Measurements from ENCODE around the gene CAMTA1. TPM values are rescaled to one million over a fixed set of nuclear protein-coding genes. Genes with fewer than 3 reads are reported as not detected.
A peak's percentile ranks its signal among the peaks of the same experiment; 100 is the strongest.

CAMTA1 gene
- polyA plus RNA-seq, 3 donors: 81.9 to 89.8 (median 88.0) TPM

DNA sequence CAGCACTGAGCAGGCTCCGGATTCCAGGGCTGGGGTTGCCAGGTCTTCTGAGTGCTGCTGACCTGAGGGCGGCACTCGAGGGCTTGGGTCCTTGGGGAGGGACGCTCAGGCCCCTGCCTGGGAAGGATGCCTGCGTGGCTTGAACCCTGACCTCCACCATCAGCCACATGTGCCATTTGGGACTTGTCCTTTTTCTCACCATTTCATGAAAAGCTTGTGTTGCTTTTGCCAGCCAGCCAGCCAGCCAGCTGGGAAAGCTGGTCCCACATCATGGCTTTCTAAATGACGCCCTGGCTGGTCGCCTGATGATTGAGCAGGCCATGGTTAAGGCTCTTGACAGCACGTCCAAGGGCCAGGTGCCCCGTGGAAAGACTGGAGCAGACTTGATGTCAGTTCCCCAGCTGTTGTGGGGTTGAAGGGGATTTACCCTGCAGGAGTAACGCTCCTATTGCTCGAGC lies 168.7 kb downstream of the CAMTA1 start:
- DNase-seq (ENCODE audit: extremely low read depth in 1 of 11, low read depth in 9 of 11, low spot score in 4 of 11): no peak

DNA sequence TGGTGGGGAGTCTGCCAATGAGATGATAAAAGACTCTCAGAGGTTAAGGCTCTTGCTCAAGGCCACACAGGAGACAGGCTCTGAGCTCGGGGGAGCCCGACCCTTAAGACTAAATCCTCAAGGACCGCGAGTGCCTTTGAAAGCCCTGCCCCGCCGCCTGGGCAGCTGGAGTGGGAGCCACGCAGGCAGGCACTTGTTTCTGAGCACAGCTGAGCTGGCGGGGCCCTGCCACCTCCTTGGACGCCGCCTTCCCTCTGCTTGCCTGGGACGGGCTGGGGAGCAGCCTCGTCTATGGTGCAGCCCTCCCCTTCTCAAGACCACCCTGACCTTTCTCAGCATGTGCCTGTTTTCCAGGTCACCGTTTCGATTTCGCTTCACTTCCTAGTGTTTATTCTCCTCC lies 169.3 kb downstream of the CAMTA1 start:
- DNase-seq (ENCODE audit: extremely low read depth in 1 of 11, low read depth in 9 of 11, low spot score in 4 of 11): no peak

DNA sequence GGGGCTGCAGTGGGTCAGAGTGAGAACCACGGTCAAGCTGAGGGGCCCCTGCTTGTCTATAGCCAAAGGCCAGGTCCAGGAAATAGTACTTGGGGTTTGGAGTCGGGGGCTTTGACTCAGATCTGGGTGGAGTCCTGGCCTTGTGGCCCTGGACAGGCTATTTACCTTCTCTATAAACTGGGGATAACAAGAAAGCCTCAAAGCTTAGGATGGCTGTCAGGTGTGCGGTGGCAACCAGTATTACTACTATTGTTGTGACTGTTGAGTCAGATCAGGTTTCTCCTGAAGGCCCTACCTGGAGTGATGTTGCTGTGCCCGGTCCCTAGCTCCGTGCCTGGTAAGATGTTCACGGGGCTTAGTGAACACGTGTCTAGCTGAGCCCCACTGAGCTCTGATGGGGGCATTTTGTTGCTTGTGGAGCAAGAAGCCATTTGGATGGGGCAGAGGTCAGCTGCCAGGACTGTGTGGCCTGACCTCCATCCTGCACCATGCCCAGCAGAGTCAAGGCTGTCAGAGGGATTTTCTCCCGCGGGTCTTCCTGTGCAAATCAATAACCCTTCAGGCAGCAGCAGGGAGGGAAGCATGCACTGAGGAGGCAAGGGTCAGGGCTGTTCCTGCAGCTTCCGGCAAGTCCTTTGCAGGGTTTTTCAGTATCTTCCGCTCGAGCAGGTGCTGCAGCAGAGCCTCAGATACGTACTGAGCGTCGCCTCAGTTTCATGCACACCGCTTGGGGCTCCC lies 170.3 kb downstream of the CAMTA1 start:
- DNase-seq (ENCODE audit: extremely low read depth in 1 of 11, low read depth in 9 of 11, low spot score in 4 of 11): no peak

DNA sequence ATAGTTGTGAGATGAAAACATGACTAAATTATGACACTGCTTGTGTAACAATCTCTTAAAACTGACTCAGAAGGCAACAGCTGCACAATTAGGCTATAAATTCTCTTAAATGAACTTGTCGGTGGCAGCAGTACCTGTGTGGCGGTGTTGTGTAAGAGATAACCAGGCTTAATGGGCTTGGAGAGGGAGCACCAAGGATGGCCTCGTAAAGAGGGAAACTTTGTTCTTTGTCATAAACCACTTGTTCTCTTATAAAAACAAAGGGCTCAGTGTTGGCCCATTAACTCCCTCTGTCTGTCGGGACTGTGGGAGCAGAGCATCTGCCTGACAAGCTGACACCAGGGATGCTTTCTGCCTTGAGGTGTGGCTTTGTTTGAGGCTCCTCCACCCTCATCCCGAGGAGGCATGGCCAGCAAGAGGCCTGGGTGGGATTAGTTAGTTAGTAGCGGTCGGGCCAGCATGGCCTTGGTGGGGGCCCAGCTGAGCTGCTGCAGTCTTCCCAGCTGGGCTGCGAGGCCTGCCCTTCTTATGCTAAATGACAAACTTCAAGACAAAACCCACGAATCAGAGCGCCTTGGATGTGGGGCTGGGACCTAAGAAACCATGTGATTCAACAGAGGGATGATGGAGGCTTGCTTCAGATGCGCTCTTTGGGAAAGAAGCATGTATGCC lies 171.4 kb downstream of the CAMTA1 start:
- DNase-seq (ENCODE audit: extremely low read depth in 1 of 11, low read depth in 9 of 11, low spot score in 4 of 11): no peak

DNA sequence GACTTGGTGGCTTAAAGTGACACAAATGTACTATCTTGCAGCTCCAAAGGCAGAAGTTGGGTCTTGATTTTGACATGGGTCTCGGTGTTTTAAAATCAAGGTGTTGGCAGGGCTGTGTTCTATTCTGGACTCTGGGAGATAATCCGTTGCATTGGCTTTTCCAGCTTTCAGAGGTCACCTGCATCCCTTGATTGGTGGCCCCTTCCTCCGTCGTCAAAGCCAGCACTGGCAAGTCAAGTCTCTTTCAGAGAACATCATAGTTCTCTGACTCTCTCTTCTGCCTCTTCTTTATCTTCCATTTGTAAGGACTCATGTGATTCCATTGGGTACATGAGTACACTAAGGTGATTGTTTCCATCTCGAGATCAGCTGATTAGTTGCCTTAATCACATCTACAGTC lies 172.1 kb downstream of the CAMTA1 start:
- no peak for DNase-seq (ENCODE audit: extremely low read depth in 1 of 11, low read depth in 9 of 11, low spot score in 4 of 11)

DNA sequence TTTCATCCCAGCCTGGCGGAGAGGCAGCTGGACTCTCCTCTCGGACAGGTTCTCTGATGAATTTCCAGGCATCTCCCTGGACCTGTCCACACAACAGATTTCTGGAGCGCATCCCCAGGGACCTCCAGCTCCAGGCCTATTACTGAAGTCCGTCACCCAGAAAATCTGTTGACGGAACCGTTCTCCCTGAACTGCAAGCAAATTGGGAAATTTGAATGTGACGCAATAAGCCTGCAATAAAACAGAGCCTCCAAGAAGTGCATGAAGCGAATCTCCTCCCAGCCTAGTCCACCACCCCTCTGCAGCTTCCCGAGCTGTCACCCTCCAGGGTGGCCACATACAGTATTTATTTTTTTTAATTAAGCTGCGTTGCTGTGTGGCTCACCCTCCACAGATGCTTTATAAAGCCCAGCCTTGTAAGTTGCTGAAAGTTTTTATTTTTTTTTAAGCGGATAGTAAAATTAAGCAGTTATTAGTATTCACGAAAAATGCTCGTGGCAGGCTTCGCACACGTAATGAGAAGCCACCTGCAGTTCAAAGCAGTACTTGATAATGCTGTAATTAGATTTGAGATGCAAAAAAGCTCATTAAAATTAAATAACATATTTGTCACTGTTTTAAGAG lies 173.3 kb downstream of the CAMTA1 start:
- DNase-seq (ENCODE audit: extremely low read depth in 1 of 11, low read depth in 9 of 11, low spot score in 4 of 11): no peak

DNA sequence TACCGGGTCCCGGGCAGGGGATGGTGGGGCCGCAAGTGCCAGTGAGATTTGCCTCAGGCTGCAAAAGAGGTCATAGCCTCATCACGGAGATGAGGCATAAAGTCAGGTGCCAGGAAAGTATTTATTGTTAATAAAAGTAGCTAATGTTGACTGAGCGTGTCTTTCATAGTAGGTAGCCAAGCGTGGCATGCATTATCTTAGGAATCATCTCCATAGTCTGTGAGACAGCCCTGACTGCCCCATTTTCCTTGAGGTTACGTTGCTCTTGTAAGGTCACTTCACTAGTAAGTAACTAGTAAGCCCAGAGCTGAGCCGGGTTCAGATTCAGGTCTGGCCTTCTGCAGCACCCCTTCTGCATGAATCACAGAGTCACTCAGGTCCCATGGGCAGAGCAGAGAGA lies 174.2 kb downstream of the CAMTA1 start:
- no peak for DNase-seq (ENCODE audit: extremely low read depth in 1 of 11, low read depth in 9 of 11, low spot score in 4 of 11)

DNA sequence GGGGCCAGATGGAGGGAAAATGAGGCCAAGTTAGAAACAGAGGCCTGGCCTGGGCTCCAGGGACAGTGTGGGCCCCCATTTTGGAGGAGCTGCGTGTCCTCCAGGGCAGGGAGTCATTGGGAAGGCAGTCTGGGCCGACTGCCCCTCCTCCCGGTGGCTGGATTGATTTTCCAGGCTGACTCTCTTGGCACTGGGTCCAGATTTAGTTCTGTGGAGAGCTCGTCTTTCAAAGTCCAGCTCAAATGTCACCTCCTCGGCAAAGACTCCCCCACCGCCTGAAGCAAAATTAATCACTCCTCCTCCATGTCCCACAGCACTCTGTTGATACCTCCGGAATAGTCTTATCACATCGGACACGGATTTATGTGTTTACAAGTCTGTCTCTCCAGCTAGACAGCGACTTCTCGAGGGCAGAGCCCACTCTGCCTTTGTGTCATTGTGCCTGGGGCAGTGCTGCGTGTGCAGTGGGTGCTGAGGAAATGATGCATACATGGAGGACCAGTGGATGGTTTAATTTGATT lies 175.1 kb downstream of the CAMTA1 start:
- DNase-seq (ENCODE audit: extremely low read depth in 1 of 11, low read depth in 9 of 11, low spot score in 4 of 11): peak in 6 of 11 donors; percentile 61 to 77 (median 74)

DNA sequence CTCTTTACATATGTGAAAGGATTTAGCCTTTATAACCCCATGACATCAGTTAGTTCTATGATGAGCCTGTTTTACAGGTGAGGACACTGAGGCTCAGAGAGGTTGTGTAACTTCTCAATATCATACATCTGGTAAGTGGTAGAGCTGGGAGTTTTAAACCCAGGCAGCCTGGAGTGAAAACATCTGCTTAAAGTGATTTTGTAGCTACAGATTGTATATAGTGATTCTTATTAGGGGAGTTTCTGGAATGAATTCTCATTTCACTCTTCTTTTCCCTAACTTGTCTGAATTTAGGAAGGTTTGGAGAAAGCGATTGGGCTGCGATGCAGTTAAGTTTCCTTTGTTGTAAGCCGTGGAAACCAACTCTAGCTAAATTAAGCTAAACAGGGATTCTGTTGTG lies 175.6 kb downstream of the CAMTA1 start:
- DNase-seq (ENCODE audit: extremely low read depth in 1 of 11, low read depth in 9 of 11, low spot score in 4 of 11): no peak

DNA sequence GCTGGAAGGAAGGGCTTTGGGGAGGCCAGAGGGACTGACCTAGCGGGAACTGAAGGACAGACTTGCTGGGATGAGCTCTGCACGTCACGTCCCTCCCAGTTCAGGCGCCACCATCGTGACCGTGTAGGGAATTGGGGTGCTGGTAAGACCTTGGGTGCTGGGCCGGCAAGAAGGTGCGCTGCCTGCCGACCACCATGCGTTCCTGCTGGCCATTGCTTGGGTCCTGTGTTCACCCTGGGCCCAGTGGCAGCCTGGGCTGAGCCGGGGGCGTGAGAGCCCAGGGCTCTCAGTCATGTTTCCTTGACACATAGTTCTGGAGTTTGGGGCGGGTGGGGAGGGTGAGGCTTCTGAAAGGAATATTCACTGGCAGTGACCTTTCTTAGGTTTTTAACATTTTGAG lies 176.0 kb downstream of the CAMTA1 start:
- no peak for DNase-seq (ENCODE audit: extremely low read depth in 1 of 11, low read depth in 9 of 11, low spot score in 4 of 11)

DNA sequence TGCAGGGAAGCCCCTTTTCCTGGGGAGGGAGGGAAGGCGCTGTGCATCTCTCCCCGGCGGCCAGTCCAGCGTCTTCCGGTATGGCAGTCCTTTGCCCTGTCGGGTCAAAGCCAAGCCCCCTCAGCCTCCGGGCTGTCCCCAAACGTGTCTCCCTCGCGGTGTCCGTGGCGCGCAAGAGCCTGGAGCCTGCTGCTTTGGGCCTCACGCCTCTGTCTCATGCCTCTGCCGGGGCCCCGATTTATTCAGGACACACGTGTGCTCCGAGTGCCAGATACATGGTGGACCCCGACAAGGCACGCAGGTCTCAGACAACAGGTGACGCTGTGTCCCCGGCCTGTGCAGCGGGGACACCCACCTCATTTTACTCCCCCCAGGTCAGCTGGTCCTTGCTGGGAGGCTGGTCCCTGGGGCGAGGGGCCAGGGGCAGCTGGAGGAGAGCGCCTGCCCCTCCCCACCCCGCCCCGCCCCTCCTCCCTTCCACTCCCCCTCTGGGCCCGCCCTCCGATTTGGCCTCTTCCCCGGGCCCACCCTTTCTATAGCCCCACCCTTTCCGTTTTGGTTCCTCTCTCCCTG lies 176.7 kb downstream of the CAMTA1 start:
- no peak for DNase-seq (ENCODE audit: extremely low read depth in 1 of 11, low read depth in 9 of 11, low spot score in 4 of 11)

DNA sequence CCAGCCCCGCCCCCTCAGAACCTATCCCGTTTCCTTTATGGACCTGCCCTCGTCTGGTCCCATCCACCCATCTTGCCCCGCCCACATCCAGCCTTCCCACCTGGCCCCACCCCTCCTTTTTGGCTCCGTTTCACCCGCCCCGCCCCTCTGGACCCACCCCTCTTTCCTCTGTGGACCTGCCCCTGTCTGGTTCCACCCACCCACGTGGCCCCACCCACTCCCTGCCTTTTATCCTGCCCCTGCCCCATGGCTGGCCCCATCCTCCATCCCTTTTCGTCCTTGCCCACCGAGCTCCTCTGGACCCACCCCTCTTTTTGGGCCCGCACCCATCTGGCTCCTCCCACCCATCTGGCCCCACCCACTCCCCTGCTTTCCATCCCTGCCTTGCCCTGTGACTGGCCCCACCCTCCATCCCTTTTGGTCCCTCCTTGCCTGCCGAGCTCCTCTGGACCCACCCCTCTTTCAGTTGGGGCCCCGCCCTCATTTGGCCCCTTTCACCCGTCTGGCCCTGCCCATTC lies 177.3 kb downstream of the CAMTA1 start:
- DNase-seq (ENCODE audit: extremely low read depth in 1 of 11, low read depth in 9 of 11, low spot score in 4 of 11): peak in 1 of 11 donors; percentile 63

DNA sequence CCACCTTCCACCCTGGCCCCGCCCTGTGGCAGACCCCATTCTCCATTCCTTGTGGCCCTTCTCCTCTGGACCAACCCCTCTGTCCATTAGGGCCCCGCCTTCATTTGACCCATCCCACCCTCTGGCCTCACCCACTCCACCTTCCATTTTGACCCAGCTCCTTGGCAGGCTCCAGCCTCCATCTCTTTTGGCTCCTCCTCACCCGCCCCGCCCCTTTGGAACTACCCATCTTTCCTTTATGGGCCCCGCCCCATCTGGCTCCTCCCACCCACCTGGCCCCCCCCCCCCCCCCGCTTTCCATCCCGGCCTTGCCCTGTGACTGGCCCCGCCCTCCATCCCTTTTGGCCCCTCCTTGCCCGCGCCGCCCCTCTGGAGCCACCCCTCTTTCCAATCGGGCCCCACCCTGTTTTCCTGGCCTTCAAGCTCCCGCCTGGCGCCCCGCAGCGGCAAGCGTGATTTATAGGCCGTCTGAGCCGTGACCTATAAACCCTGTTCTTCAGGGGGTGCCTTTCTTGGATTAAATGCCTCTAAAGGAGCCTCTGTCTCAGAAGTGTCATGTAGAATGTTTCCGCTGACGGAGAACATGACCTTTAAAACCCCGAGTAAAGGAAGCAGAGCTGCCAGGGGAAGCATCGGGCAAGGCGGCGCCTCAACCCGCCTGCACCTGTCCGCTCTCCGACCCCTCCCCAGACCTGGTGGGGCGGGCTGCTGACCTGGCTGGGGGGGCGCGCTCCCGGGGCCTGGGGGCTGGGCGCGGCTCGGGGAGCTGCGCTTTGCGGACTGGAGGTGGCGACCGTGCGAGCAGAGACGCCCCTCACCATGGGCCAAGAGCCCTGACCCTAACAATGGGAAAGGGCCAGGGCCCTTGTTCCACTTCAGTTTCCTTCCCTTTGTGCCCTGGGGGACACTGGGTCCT lies 178.0 kb downstream of the CAMTA1 start:
- peak in 1 of 11 donors; percentile 59 for DNase-seq (ENCODE audit: extremely low read depth in 1 of 11, low read depth in 9 of 11, low spot score in 4 of 11)

DNA sequence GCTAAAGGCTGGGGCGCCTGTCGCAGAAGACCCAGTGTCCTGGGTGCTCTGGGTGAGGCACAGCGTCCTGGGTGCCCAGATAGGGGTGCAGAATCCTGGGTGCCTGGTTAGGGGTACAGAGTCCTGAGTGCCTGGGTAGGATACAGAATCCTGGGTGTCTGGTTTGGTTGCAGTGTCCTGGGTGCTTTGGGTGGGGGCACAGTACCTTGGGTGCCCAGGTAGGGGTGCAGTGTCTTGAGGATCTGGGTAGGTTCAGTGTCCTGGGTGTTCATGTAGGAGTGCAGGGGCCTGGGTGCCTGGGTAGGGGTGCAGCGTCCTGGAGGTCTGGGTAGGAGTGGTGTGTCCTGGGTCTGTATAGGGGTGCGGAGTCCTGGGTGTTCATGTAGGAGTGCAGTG lies 178.7 kb downstream of the CAMTA1 start:
- DNase-seq (ENCODE audit: extremely low read depth in 1 of 11, low read depth in 9 of 11, low spot score in 4 of 11): no peak

DNA sequence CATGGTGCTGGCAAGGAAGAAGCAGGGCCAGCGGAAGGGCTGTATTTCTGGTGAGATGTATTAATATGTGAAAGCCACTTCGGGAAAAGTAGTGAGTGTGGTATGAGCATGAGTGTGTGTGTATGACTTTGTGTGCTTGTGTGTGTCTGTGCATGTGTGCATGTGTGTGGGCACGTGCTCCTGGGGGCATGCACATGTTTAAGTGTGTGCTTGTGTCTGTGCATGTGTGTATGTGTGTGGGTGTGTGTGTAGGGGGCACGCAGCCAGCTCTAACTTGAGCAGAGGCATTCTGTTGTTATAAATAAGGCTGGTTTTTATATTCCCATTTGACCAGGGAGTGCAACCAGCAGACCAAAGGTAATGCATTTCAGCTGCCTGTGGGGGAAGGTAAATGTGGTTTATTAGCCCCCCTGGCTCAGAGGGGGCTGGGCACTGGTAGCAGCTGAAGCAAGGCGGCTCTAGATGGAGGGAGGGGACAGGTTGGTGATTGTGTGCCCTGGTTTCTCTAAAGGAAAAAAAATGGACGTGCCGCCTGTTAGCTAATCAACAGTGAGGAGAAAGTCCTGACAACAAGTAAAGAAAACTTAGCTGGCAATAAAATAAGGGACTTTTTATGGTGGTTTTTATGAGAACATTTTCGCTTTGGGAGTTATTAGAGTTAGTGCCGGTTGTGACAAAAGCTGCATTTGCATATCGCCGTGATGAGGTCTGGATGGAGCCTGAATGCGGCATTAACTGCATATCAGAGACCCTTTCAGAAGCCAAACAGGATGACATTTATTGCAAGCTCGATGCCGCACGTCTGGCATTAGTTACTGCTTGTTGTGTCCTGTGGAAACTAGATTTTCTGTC lies 180.1 kb downstream of the CAMTA1 start:
- peak in 2 of 11 donors; percentile 58 for DNase-seq (ENCODE audit: extremely low read depth in 1 of 11, low read depth in 9 of 11, low spot score in 4 of 11)

DNA sequence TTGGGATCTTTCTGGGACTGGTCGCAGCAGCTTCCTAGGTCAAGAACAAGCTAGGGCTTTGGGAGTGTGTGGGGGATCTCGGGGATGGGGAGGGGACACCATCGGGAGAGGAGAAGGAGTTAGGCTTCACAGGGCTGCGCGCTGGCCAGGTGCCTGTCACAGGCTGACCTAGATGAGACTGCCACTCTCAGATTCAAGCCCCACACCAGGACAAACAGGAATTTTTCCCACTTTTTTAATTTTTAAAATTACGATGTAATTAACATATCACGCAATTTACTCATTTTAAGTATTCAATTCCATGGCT lies 180.6 kb downstream of the CAMTA1 start:
- DNase-seq (ENCODE audit: extremely low read depth in 1 of 11, low read depth in 9 of 11, low spot score in 4 of 11): no peak

DNA sequence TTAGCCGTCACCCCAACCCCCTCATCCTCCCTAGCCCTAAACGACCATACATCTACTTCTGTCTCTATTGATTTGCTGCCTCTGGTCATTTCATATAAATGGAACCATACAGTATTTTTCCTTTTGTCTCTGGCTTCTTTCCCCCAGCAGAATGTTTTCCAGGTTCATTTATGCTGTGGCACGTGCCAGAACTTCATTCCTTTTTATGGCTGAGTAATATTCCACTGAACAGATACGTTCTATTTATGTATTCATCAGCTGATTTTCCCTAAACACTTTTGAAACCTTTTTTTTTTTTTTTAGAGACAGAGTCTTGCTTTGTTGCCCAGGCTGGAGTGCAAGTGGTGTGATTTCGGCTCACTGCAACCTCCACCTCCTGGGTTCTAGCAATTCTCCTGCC lies 181.1 kb downstream of the CAMTA1 start:
- no peak for DNase-seq (ENCODE audit: extremely low read depth in 1 of 11, low read depth in 9 of 11, low spot score in 4 of 11)
